K562 (cell line): Measurements from ENCODE around the gene TMPRSS5. TPM values are rescaled to one million over a fixed set of nuclear protein-coding genes. Genes with fewer than 3 reads are reported as not detected.
A peak's percentile ranks its signal among the peaks of the same experiment; 100 is the strongest.

Experiments
- CBFB ChIP-seq: sonication (generic); formaldehyde crosslinking; IDR thresholded peaks from 2 replicates; pipeline ENCODE4 v1.4.0; 2020; ENCODE audit warnings: mild to moderate bottlenecking, missing genetic modification reagents
- CXXC5 ChIP-seq: fragments of 250-450 bp; sonication (Bioruptor Pico); IDR thresholded peaks from 2 replicates; pipeline ENCODE4 v1.8.0; 2022; ENCODE audit warnings: inconsistent platforms, mild to moderate bottlenecking, moderate library complexity
- DNMT1 ChIP-seq: fragments of 450-650 bp; IDR thresholded peaks from 2 replicates; pipeline ENCODE4 v1.6.1; 2016; ENCODE audit warnings: antibody characterized with exemption, mild to moderate bottlenecking
- DPF2 ChIP-seq: fragments of 450-650 bp; IDR thresholded peaks from 2 replicates; pipeline ENCODE4 v1.6.1; 2016
- ELF2 ChIP-seq: fragments of 250-450 bp; sonication (Bioruptor Pico); IDR thresholded peaks from 2 replicates; pipeline ENCODE4 v1.5.0; 2021; ENCODE audit warnings: mild to moderate bottlenecking
- EP400 ChIP-seq: fragments of 450-650 bp; IDR thresholded peaks from 2 replicates; pipeline ENCODE4 v1.6.1; 2017; ENCODE audit warnings: antibody characterized with exemption, mild to moderate bottlenecking, moderate library complexity
- ETV1 ChIP-seq: fragments of 450-650 bp; conservative IDR thresholded peaks from 2 replicates; pipeline ENCODE4 v1.6.1; 2016; ENCODE audit warnings: missing genetic modification characterization, control low read depth, low read depth, missing compliant biosample characterization
- FOSL1 ChIP-seq: fragments of 200-800 bp; sonication (Bioruptor generic); conservative IDR thresholded peaks from 2 replicates; pipeline ENCODE4 v1.6.1; 2016; ENCODE audit warnings: missing genetic modification characterization, missing compliant biosample characterization
- HMG20B ChIP-seq: fragments of 250-450 bp; sonication (Bioruptor Pico); IDR thresholded peaks from 2 replicates; pipeline ENCODE4 v1.5.0; 2021; ENCODE audit warnings: mild to moderate bottlenecking
- HNRNPK ChIP-seq: fragments of 200-400 bp; formaldehyde crosslinking; IDR thresholded peaks from one replicate; pipeline ENCODE4 v1.6.1; 2018; ENCODE audit warnings: mild to moderate bottlenecking, low read depth, low read length; ENCODE audit not compliant: poor library complexity, severe bottlenecking
- KDM5B ChIP-seq: fragments of 200-600 bp; sonication (generic); IDR thresholded peaks from 2 replicates; pipeline ENCODE4 v1.6.1; 2012; ENCODE audit warnings: low read depth, mild to moderate bottlenecking, moderate library complexity, low read length, control low read depth, inconsistent platforms; ENCODE audit not compliant: insufficient replicate concordance
- MED1 ChIP-seq: sonication (generic); formaldehyde crosslinking; IDR thresholded peaks from 2 replicates; pipeline ENCODE4 v1.8.1; 2023; ENCODE audit warnings: missing genetic modification reagents, borderline replicate concordance
- MEF2D ChIP-seq: conservative IDR thresholded peaks from 2 replicates; pipeline ENCODE4 v1.6.1; 2016; ENCODE audit warnings: low read depth, missing genetic modification characterization, missing compliant biosample characterization
- MEIS2 ChIP-seq: fragments of 450-650 bp; IDR thresholded peaks from 2 replicates; pipeline ENCODE4 v1.6.1; 2014; ENCODE audit warnings: mild to moderate bottlenecking; ENCODE audit not compliant: partially characterized antibody
- MTA2 ChIP-seq: fragments of 450-650 bp; IDR thresholded peaks from 2 replicates; pipeline ENCODE4 v1.6.1; 2016; ENCODE audit warnings: low read depth
- NCOR1 ChIP-seq: fragments of 450-650 bp; IDR thresholded peaks from 2 replicates; pipeline ENCODE4 v1.6.1; 2016; ENCODE audit warnings: mild to moderate bottlenecking, moderate library complexity
- POU5F1 ChIP-seq: fragments of 150-350 bp; IDR thresholded peaks from 2 replicates; pipeline ENCODE4 v1.6.1; 2014; ENCODE audit warnings: borderline replicate concordance, low read length, low read depth, mild to moderate bottlenecking; ENCODE audit not compliant: partially characterized antibody
- PRMT5 ChIP-seq: sonication (generic); formaldehyde crosslinking; IDR thresholded peaks from 2 replicates; pipeline ENCODE4 v1.5.0; 2020; ENCODE audit warnings: missing genetic modification reagents
- RBBP5 ChIP-seq: fragments of 200-600 bp; sonication (generic); IDR thresholded peaks from 2 replicates; pipeline ENCODE4 v1.6.1; 2012; ENCODE audit warnings: borderline replicate concordance, mild to moderate bottlenecking, low read length, control low read depth, inconsistent platforms; ENCODE audit not compliant: insufficient read depth, poor library complexity, severe bottlenecking
- RBM14 ChIP-seq: fragments of 200-400 bp; formaldehyde crosslinking; IDR thresholded peaks from 2 replicates; pipeline ENCODE4 v1.6.1; 2018; ENCODE audit warnings: low read depth, mild to moderate bottlenecking, low read length, moderate library complexity, borderline replicate concordance; ENCODE audit not compliant: insufficient read depth
- SAFB ChIP-seq: fragments of 200-400 bp; formaldehyde crosslinking; IDR thresholded peaks from 2 replicates; pipeline ENCODE4 v1.6.1; 2017; ENCODE audit warnings: low read depth, low read length, borderline replicate concordance
- SFPQ ChIP-seq: fragments of 200-400 bp; formaldehyde crosslinking; IDR thresholded peaks from 2 replicates; pipeline ENCODE4 v1.6.1; 2017; ENCODE audit warnings: mild to moderate bottlenecking, low read depth, low read length, moderate library complexity
- SIN3A ChIP-seq, 2 experiments: fragments of 150-350 bp in 1 of 2; IDR thresholded peaks; 2 replicates each; pipeline ENCODE4 v1.6.1; 2011 to 2016; ENCODE audit warnings: borderline replicate concordance in 2 of 2, low read depth in 2 of 2, low read length in 2 of 2, mild to moderate bottlenecking in 2 of 2, moderate library complexity in 2 of 2; ENCODE audit not compliant: control insufficient read depth in 1 of 2
- TCF3 ChIP-seq: sonication (generic); formaldehyde crosslinking; IDR thresholded peaks from 2 replicates; pipeline ENCODE4 v1.4.0; 2020; ENCODE audit warnings: mild to moderate bottlenecking, missing genetic modification reagents
- TGIF2 ChIP-seq: sonication (generic); formaldehyde crosslinking; IDR thresholded peaks from 2 replicates; pipeline ENCODE4 v1.8.1; 2022; ENCODE audit warnings: mild to moderate bottlenecking, missing genetic modification reagents, moderate library complexity
- XRCC4 ChIP-seq: IDR thresholded peaks from one replicate; pipeline ENCODE4 v1.6.1; 2011; ENCODE audit not compliant: insufficient read depth, insufficient read length; ENCODE audit errors: extremely low read depth
- ZNF584 ChIP-seq: fragments of 200-800 bp; sonication (Bioruptor generic); IDR thresholded peaks from 2 replicates; pipeline ENCODE4 v1.6.1; 2016; ENCODE audit warnings: low read depth, mild to moderate bottlenecking, missing genetic modification characterization, missing compliant biosample characterization
- polyA plus RNA-seq, 8 experiments: library from polyadenylated mRNA; depleted of rRNA in 4 of 8; stranded (reverse) in 5 of 8; unstranded in 3 of 8; fragments of >200 nt; fragmentation: Nextera tagmentation in 2 of 8; fragmentation: Illumina TruSeq in 1 of 8; extraction: Ambion mirVana in 2 of 8; extraction: Trizol in 1 of 8; gene quantifications; 2 replicates each; pipeline versions ENCODE4 v1.2.1 to v1.2.3, GENCODE V29; 2011 to 2014; ENCODE audit warnings: inconsistent platforms in 1 of 8, missing spikeins in 1 of 8
- total RNA-seq, 7 experiments: library from RNA; depleted of rRNA in 6 of 7; stranded (reverse); fragments of >200 nt in 6 of 7; fragmentation: Illumina TruSeq in 2 of 7; extraction: Trizol in 2 of 7; gene quantifications; 2 replicates each; pipeline versions ENCODE4 v1.2.1 to v1.2.3, GENCODE V29; 2011 to 2021; ENCODE audit warnings: low replicate concordance in 1 of 7

The TMPRSS5 gene
- total and polyA plus RNA-seq, 9 of the 15 experiments (the other 6 are each of a cell fraction or from before 2014, with no cell fraction given), result 0.07 to 0.49 (median 0.17) TPM; not detected in 1

DNA sequence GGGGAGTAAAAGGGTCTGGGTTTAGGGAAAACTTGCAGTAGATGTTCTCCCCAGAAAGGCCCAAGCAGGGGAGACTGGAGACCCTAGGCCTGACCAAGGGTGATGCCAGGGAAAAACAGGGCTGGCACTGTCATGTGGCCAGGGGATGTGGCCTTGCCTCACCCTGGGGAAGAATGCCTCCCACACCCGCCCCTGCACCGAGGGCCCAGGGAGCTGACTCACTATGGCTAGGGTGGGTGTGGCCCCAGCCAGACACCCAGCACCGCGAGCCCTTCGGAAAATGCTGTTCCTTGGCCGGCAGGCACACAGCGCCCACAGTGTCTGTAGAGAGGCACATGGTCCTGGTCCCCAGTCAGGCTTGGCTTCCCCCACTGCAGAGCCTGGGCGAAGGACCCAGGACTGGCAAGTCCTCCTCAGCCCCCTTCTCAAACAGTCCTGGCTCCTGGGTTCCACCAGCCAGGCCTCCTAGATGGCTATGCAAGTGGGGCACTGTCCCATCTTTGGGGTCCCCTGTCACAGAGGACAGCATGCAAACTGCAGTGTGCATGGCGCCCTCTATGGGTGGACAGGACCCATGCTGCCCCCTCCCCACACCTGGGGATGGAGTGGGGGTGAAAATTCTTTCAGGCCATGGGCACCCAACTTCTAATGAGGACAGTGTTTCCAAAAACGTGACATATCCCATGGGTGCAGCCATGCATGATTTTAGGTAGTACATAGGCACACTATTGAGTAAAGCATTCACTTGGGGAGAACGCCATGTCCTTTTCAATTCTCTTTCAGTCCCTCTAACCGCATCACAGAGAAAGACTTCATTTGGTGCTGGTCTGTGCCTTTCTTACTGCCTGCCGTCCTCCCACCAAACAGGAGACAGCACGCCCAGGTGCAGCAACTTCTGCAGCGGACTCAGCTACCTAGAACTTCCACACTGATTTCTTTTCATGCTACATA lies 15.2 kb downstream of the TMPRSS5 start (continued):
- TF ChIP-seq RBM14, result no peak
- TF ChIP-seq XRCC4, result no peak
- peak; percentile 86 for TF ChIP-seq EP400
- TF ChIP-seq MTA2, result peak; percentile 7; the same call in 1 of the 2 replicates
- TF ChIP-seq ELF2, result no peak
- TF ChIP-seq PRMT5 (CRISPR knock-in tag), result no peak
- TF ChIP-seq SAFB, result no peak
- peak; percentile 64 for TF ChIP-seq CXXC5 (CRISPR knock-in tag)
- no peak for TF ChIP-seq POU5F1
- no peak for TF ChIP-seq HMG20B (CRISPR knock-in tag)
- TF ChIP-seq NCOR1, result peak; percentile 56
- TF ChIP-seq DPF2, result peak; percentile 89
- peak; percentile 87 for TF ChIP-seq FOSL1 (tag)
- TF ChIP-seq MEIS2, result no peak
- TF ChIP-seq SIN3A (IDR thresholded peaks at IDR 0.05; ENCODE audit: borderline replicate concordance in 2 of 2, control insufficient read depth in 1 of 2, low read depth in 2 of 2, low read length in 2 of 2), result no peak
- peak; percentile 51; the same call in 1 of the 2 replicates for TF ChIP-seq MEF2D (tag)
- peak; percentile 41 for TF ChIP-seq KDM5B
- TF ChIP-seq DNMT1, result no peak
- no peak for TF ChIP-seq MED1 (CRISPR knock-in tag)
- no peak for TF ChIP-seq ZNF584 (CRISPR knock-in tag)
- no peak for TF ChIP-seq HNRNPK
- 0 out of 2 replicates have a peak, but pooled peaks have one; percentile 27 for TF ChIP-seq TGIF2 (CRISPR knock-in tag)
- peak; percentile 59; the same call in 1 of the 2 replicates for TF ChIP-seq ETV1 (tag)
- peak; percentile 42 for TF ChIP-seq RBBP5
- no peak for TF ChIP-seq CBFB (CRISPR knock-in tag)
- no peak for TF ChIP-seq SFPQ
- TF ChIP-seq TCF3 (CRISPR knock-in tag), result peak; percentile 38; the same call in 1 of the 2 replicates
